GM19468 (cell line): Measurements from ENCODE around the gene NRDE2.

ENCODE experiments used
- ATAC-seq: cut with Tn5 transposase; IDR thresholded peaks from one replicate; pipeline ENCODE4 v1.9.1; 2021; ENCODE audit warnings: mild to moderate bottlenecking, moderate library complexity, moderate number of reproducible peaks; ENCODE audit not compliant: unreplicated experiment; ENCODE audit errors: extremely low read depth

Gene NRDE2

GRCh38 chr14:90331497-90332270, at the start of gene NRDE2:
NRDE2 (minus strand) TSS chr14:90331941; CDS start chr14:90331904, 37 bp downstream.
- peak; percentile 95 for ATAC-seq

- no peak for ATAC-seq
Measured at GRCh38 chr14:90381011-90381786, 49.5 kb upstream of the NRDE2 start.

- ATAC-seq = no peak
Measured at GRCh38 chr14:90379106-90379505, 47.4 kb upstream of the NRDE2 start.

GRCh38 chr14:90378249-90378648, 46.5 kb upstream of the NRDE2 start:
- no peak for ATAC-seq

- no peak for ATAC-seq
Measured at GRCh38 chr14:90375934-90376333, 44.2 kb upstream of the NRDE2 start.

- no peak for ATAC-seq
Measured at GRCh38 chr14:90374813-90375212, 43.1 kb upstream of the NRDE2 start.

- ATAC-seq = no peak
Measured at GRCh38 chr14:90373887-90374286, 42.1 kb upstream of the NRDE2 start.

GRCh38 chr14:90368946-90369721, 37.4 kb upstream of the NRDE2 start:
- no peak for ATAC-seq

GRCh38 chr14:90362558-90362896, 30.8 kb upstream of the NRDE2 start:
- ATAC-seq = no peak

- ATAC-seq = no peak
Measured at GRCh38 chr14:90361865-90362557, 30.3 kb upstream of the NRDE2 start.

- no peak for ATAC-seq
Measured at GRCh38 chr14:90358359-90358758, 26.6 kb upstream of the NRDE2 start.

- no peak for ATAC-seq
Measured at GRCh38 chr14:90356925-90357324, 25.2 kb upstream of the NRDE2 start.

GRCh38 chr14:90355540-90356518, 24.1 kb upstream of the NRDE2 start:
- no peak for ATAC-seq

GRCh38 chr14:90354551-90355298, 23.0 kb upstream of the NRDE2 start:
- ATAC-seq = no peak

- ATAC-seq = no peak
Measured at GRCh38 chr14:90349739-90350138, 18.0 kb upstream of the NRDE2 start.

GRCh38 chr14:90348270-90348669, 16.5 kb upstream of the NRDE2 start:
- no peak for ATAC-seq

- no peak for ATAC-seq
Measured at GRCh38 chr14:90345239-90345557, 13.5 kb upstream of the NRDE2 start.

- ATAC-seq = no peak
Measured at GRCh38 chr14:90344331-90345238, 12.8 kb upstream of the NRDE2 start.
